Smooth muscle cell (in vitro differentiated cells): ENCODE data around the gene CCDC88C. TPM values are rescaled to one million over a fixed set of nuclear protein-coding genes. Genes with fewer than 3 reads are reported as not detected.

ENCODE experiments used
- DNase-seq: peaks from one replicate; lab custom pipeline; 2025; ENCODE audit not compliant: unreplicated experiment; lab: John Stamatoyannopoulos, UW
- H2AFZ ChIP-seq: fragments of 200-600 bp; sonication (generic); 2 replicates; pipeline ENCODE4 v1.6.0; 2016; ENCODE audit warnings: antibody characterized with exemption, low read depth, mild to moderate bottlenecking
- H3F3A ChIP-seq: fragments of 200-600 bp; sonication (generic); 2 replicates; pipeline ENCODE4 v1.6.0; 2017; ENCODE audit warnings: antibody characterized with exemption, low read depth
- H3K27ac ChIP-seq: fragments of 200-600 bp; sonication (generic); 2 replicates; pipeline ENCODE4 v1.5.1; 2016; ENCODE audit warnings: low read depth, mild to moderate bottlenecking
- H3K27me3 ChIP-seq: fragments of 200-600 bp; sonication (generic); 2 replicates; pipeline ENCODE4 v1.6.1; 2016; ENCODE audit warnings: low read depth, mild to moderate bottlenecking
- H3K36me3 ChIP-seq: fragments of 200-600 bp; sonication (generic); 2 replicates; pipeline ENCODE4 v1.5.1; 2016; ENCODE audit warnings: low read depth
- H3K4me1 ChIP-seq: fragments of 200-600 bp; sonication (generic); 2 replicates; pipeline ENCODE4 v1.5.1; 2016; ENCODE audit warnings: low read depth
- H3K4me2 ChIP-seq: fragments of 200-600 bp; sonication (generic); 2 replicates; pipeline ENCODE4 v1.6.0; 2016; ENCODE audit warnings: mild to moderate bottlenecking
- H3K4me3 ChIP-seq: fragments of 200-600 bp; sonication (generic); 2 replicates; pipeline ENCODE4 v1.5.1; 2016; ENCODE audit warnings: mild to moderate bottlenecking
- H3K79me2 ChIP-seq: fragments of 200-600 bp; sonication (generic); 2 replicates; pipeline ENCODE4 v1.6.0; 2016; ENCODE audit warnings: low read depth, mild to moderate bottlenecking
- H3K9ac ChIP-seq: fragments of 200-600 bp; sonication (generic); 2 replicates; pipeline ENCODE4 v1.6.0; 2016; ENCODE audit warnings: low read depth
- H3K9me3 ChIP-seq: fragments of 200-600 bp; sonication (generic); replicated peaks from 2 replicates; pipeline ENCODE4 v1.5.1; 2016; ENCODE audit warnings: low read depth
- H4K20me1 ChIP-seq: fragments of 200-600 bp; sonication (generic); 2 replicates; pipeline ENCODE4 v1.6.0; 2016; ENCODE audit warnings: low read depth
- CTCF ChIP-seq: fragments of 200-600 bp; sonication (generic); IDR thresholded peaks from 2 replicates; pipeline ENCODE4 v1.5.1; 2017; ENCODE audit warnings: borderline replicate concordance, mild to moderate bottlenecking, antibody characterized with exemption; ENCODE audit not compliant: insufficient read depth, poor library complexity, severe bottlenecking
- WGBS: methylation state at CpG from one replicate; pipeline ENCODE4 v1.1.7; 2016; ENCODE audit warnings: low lambda C conversion rate; 5-methylcytosine and 5-hydroxymethylcytosine counted together
- polyA plus RNA-seq: library from polyadenylated mRNA; unstranded; fragments of >200 nt; fragmentation: Nextera tagmentation; extraction: Ambion mirVana; gene quantifications from 2 replicates; pipeline ENCODE4 v1.2.1, GENCODE V29; 2016
- total RNA-seq: library from RNA; depleted of rRNA; stranded (reverse); fragments of >200 nt; gene quantifications from 2 replicates; pipeline ENCODE4 v1.2.3, GENCODE V29; 2014

Gene CCDC88C
- total and polyA plus RNA-seq, 2 experiments from 2014 or later, result 1.1 TPM; not detected in 1

GRCh38 chr14:91339076-91339475 lies 78.5 kb downstream of the CCDC88C start:
- Histone ChIP-seq H3K4me3 (no peak overlapping the region), H3K36me3 (no peaks in the 10 kb centered on the region), H2AFZ (no peak overlapping the region), H3F3A (no peaks in the 10 kb centered on the region), H4K20me1 (no peaks in the 10 kb centered on the region), H3K27ac (no peak overlapping the region), H3K27me3 (peaks cover 27% of the 10 kb centered on the region), H3K9me3 (no peaks in the 10 kb centered on the region), H3K4me1 (no peaks in the 10 kb centered on the region), H3K79me2 (no peaks in the 10 kb centered on the region), H3K4me2 (no peak overlapping the region), H3K9ac (no peak overlapping the region)
- no peak for TF ChIP-seq CTCF
- WGBS, result 96% methylated on average over 17 of the region's 17 CpGs
- no peak for DNase-seq

- Histone ChIP-seq H3F3A (no peaks in the 10 kb centered on the region), H3K4me2 (no peak overlapping the region), H2AFZ (no peak overlapping the region), H3K27me3 (peaks cover 34% of the 10 kb centered on the region), H3K79me2 (no peaks in the 10 kb centered on the region), H3K4me3 (no peak overlapping the region), H3K9ac (no peak overlapping the region), H3K9me3 (no peaks in the 10 kb centered on the region), H3K36me3 (no peaks in the 10 kb centered on the region), H4K20me1 (no peaks in the 10 kb centered on the region), H3K27ac (no peak overlapping the region), H3K4me1 (no peaks in the 10 kb centered on the region)
- WGBS, result 96% methylated on average over 7 of the region's 7 CpGs
- no peak for TF ChIP-seq CTCF
- no peak for DNase-seq
Measured at GRCh38 chr14:91338379-91338778, 79.2 kb downstream of the CCDC88C start.

- H2AFZ ChIP-seq, result no peak overlapping the region
- peaks cover 39% of the 10 kb centered on the region for H3K27me3 ChIP-seq
- H3K36me3 ChIP-seq, result no peaks in the 10 kb centered on the region
- 97% methylated on average over 23 of the region's 23 CpGs for WGBS
- no peak overlapping the region for H3K4me2 ChIP-seq
- no peak overlapping the region for H3K9ac ChIP-seq
- no peaks in the 10 kb centered on the region for H3K9me3 ChIP-seq
- no peaks in the 10 kb centered on the region for H3F3A ChIP-seq
- no peak overlapping the region for H3K4me3 ChIP-seq
- TF ChIP-seq CTCF, result no peak
- no peaks in the 10 kb centered on the region for H4K20me1 ChIP-seq
- no peaks in the 10 kb centered on the region for H3K4me1 ChIP-seq
- DNase-seq, result no peak
- no peaks in the 10 kb centered on the region for H3K79me2 ChIP-seq
- no peak overlapping the region for H3K27ac ChIP-seq
Measured at GRCh38 chr14:91337699-91338335, 79.8 kb downstream of the CCDC88C start.

- H4K20me1 ChIP-seq, result no peaks in the 10 kb centered on the region
- H3K4me1 ChIP-seq, result no peaks in the 10 kb centered on the region
- no peaks in the 10 kb centered on the region for H3K79me2 ChIP-seq
- DNase-seq, result no peak
- 92% methylated on average over 9 of the region's 9 CpGs for WGBS
- no peak for TF ChIP-seq CTCF
- peaks cover 54% of the 10 kb centered on the region for H3K27me3 ChIP-seq
- H3K36me3 ChIP-seq, result no peaks in the 10 kb centered on the region
- H3K9ac ChIP-seq, result no peak overlapping the region
- no peak overlapping the region for H3K27ac ChIP-seq
- H2AFZ ChIP-seq, result no peak overlapping the region
- no peak overlapping the region for H3K4me3 ChIP-seq
- no peaks in the 10 kb centered on the region for H3K9me3 ChIP-seq
- no peak overlapping the region for H3K4me2 ChIP-seq
- no peaks in the 10 kb centered on the region for H3F3A ChIP-seq
Measured at GRCh38 chr14:91336093-91336450, 81.5 kb downstream of the CCDC88C start.
